PC-9 (cell line): Measurements from ENCODE around the gene S100A14. TPM values are rescaled to one million over a fixed set of nuclear protein-coding genes. Genes with fewer than 3 reads are reported as not detected.
A peak's percentile ranks its signal among the peaks of the same experiment; 100 is the strongest.
"Not testable (repeated sequence)": the region's sequence is repeated elsewhere in the genome, so short reads cannot be mapped to it uniquely, and the experiment has no call there.

Source experiments
- BruUV-seq: library from RNA; stranded (reverse); fragments of 400-500 nt; replicated peaks from 2 replicates; lab custom pipeline; 2021; lab: Mats Ljungman, UMichigan
- CTCF ChIA-PET: fragments of 300-600 bp; sonication (Branson Sonifier 250); formaldehyde crosslinking; loops from one replicate; lab custom pipeline; 2022; ENCODE audit warnings: antibody characterized with exemption; lab: Charles Lee
- POLR2A ChIA-PET: fragments of 300-600 bp; sonication (Branson Sonifier 250); formaldehyde crosslinking; loops from one replicate; lab custom pipeline; 2022; ENCODE audit warnings: antibody characterized with exemption; ENCODE audit not compliant: unreplicated experiment; lab: Charles Lee
- DNase-seq, 2 experiments: peaks; one replicate each; pipeline versions ENCODE4 v3.0.0 to v3.0.0-alpha.2; 2015 to 2022; ENCODE audit warnings: mixed read lengths in 1 of 2
- H2AFZ ChIP-seq: fragments of 200-600 bp; sonication (generic); 2 replicates; pipeline ENCODE4 v1.8.1; 2017; ENCODE audit warnings: antibody characterized with exemption
- H3F3A ChIP-seq: fragments of 200-600 bp; sonication (generic); 2 replicates; pipeline ENCODE4 v1.8.1; 2017; ENCODE audit warnings: antibody characterized with exemption, mild to moderate bottlenecking, low read depth; ENCODE audit not compliant: insufficient read depth
- H3K27ac ChIP-seq: fragments of 200-600 bp; sonication (generic); 2 replicates; pipeline ENCODE4 v1.6.1; 2016; ENCODE audit warnings: mixed run types
- H3K27me3 ChIP-seq: fragments of 200-600 bp; sonication (generic); 2 replicates; pipeline ENCODE4 v1.6.1; 2016; ENCODE audit warnings: low read depth, mixed run types; ENCODE audit not compliant: insufficient read depth
- H3K36me3 ChIP-seq: fragments of 200-600 bp; sonication (generic); 2 replicates; pipeline ENCODE4 v1.6.1; 2016; ENCODE audit warnings: low read depth, mixed run types
- H3K4me1 ChIP-seq: fragments of 200-600 bp; sonication (generic); replicated peaks from 2 replicates; pipeline ENCODE4 v1.6.1; 2016; ENCODE audit warnings: mixed run types; ENCODE audit not compliant: insufficient read depth
- H3K4me2 ChIP-seq: fragments of 200-600 bp; sonication (generic); 2 replicates; pipeline ENCODE4 v1.6.1; 2017; ENCODE audit warnings: mixed run types
- H3K4me3 ChIP-seq: fragments of 200-600 bp; sonication (generic); 2 replicates; pipeline ENCODE4 v1.6.1; 2016; ENCODE audit warnings: mixed run types
- H3K79me2 ChIP-seq: fragments of 200-600 bp; sonication (generic); 2 replicates; pipeline ENCODE4 v1.6.1; 2017; ENCODE audit warnings: low read depth, mixed run types
- H3K9me2 ChIP-seq: fragments of 200-600 bp; sonication (generic); 2 replicates; pipeline ENCODE4 v1.8.1; 2017; ENCODE audit warnings: mild to moderate bottlenecking; ENCODE audit not compliant: insufficient read depth
- H3K9me3 ChIP-seq: fragments of 200-600 bp; sonication (generic); 2 replicates; pipeline ENCODE4 v1.8.1; 2016; ENCODE audit warnings: low read depth; ENCODE audit not compliant: insufficient read depth
- H4K20me1 ChIP-seq: fragments of 200-600 bp; sonication (generic); 2 replicates; pipeline ENCODE4 v1.8.1; 2017; ENCODE audit not compliant: insufficient read depth
- CTCF ChIP-seq: fragments of 200-600 bp; sonication (generic); conservative IDR thresholded peaks from 2 replicates; pipeline ENCODE4 v1.6.1; 2017; ENCODE audit warnings: mixed run types, antibody characterized with exemption, mild to moderate bottlenecking, moderate library complexity
- EZH2 ChIP-seq: fragments of 200-600 bp; sonication (generic); IDR thresholded peaks from 2 replicates; pipeline ENCODE4 v1.8.0; 2017; ENCODE audit warnings: antibody characterized with exemption, low read depth
- intact Hi-C: fragments of 100-400 bp; cut with micrococcal nuclease; formaldehyde crosslinking; loops from one replicate; pipeline ENCODE4 v1.10.0; 2022; ENCODE audit not compliant: unreplicated experiment
- total RNA-seq: library from RNA; stranded (reverse); gene quantifications from 2 replicates; pipeline ENCODE4 v1.2.3, GENCODE V29; 2021

The S100A14 gene
- total RNA-seq, 1 experiment from 2014 or later = 411 TPM

- Histone ChIP-seq H3K4me2 (no peak overlapping the region), H3K79me2 (no peaks in the 10 kb centered on the region), H3K9me3 (no peaks in the 10 kb centered on the region), H3K27me3 (no peaks in the 10 kb centered on the region), H3K4me1 (peaks cover 16% of the 10 kb centered on the region), H3K36me3 (no peaks in the 10 kb centered on the region), H3K9me2 (no peaks in the 10 kb centered on the region), H4K20me1 (no peaks in the 10 kb centered on the region), H3F3A (peaks cover 18% of the 10 kb centered on the region; the same call in 1 of the 2 replicates), H2AFZ (no peak overlapping the region), H3K27ac (no peak overlapping the region), H3K4me3 (no peak overlapping the region)
- no peak for DNase-seq
- BruUV-seq = no TSS peak
- intact Hi-C loops = no loop called here
- ChIA-PET POLR2A (interaction anchor here (0.6 to 0.8 kb wide), 2 partner anchors 10 to 346 kb away, joined by 4 to 12 read pairs; partner anchors contain the start of gene GATAD2B), CTCF (interaction anchor here (1.2 kb wide), 1 partner anchor 50 kb away, joined by 11 read pairs; the partner anchor contains the start of gene S100A13)
- TF ChIP-seq EZH2 (no peak), CTCF (no peak)
Observed at GRCh38 chr1:153577138-153577537, 39.0 kb downstream of the S100A14 start.

GRCh38 chr1:153575497-153575896 is 40.6 kb downstream of the S100A14 start:
- Histone ChIP-seq H3F3A (peaks cover 18% of the 10 kb centered on the region; the same call in 1 of the 2 replicates), H3K4me1 (peaks cover 16% of the 10 kb centered on the region)
- POLR2A ChIA-PET, H2AFZ ChIP-seq, H3K9me3 ChIP-seq, H4K20me1 ChIP-seq, H3K36me3 ChIP-seq, H3K27ac ChIP-seq, DNase-seq, H3K4me2 ChIP-seq, BruUV-seq, CTCF ChIA-PET, H3K79me2 ChIP-seq, H3K4me3 ChIP-seq, H3K27me3 ChIP-seq, intact Hi-C loops, H3K9me2 ChIP-seq: not testable (repeated sequence)

- CTCF ChIA-PET, H3K27ac ChIP-seq, H3K9me3 ChIP-seq, H3K27me3 ChIP-seq, H3K9me2 ChIP-seq, BruUV-seq, H3K36me3 ChIP-seq, DNase-seq, H3K4me2 ChIP-seq, H3K79me2 ChIP-seq, H2AFZ ChIP-seq, H4K20me1 ChIP-seq, intact Hi-C loops, H3K4me3 ChIP-seq, POLR2A ChIA-PET: not testable (repeated sequence)
- Histone ChIP-seq H3F3A (peaks cover 18% of the 10 kb centered on the region; the same call in 1 of the 2 replicates), H3K4me1 (peaks cover 16% of the 10 kb centered on the region)
Observed at GRCh38 chr1:153575081-153575491, 41.0 kb downstream of the S100A14 start.

DNA sequence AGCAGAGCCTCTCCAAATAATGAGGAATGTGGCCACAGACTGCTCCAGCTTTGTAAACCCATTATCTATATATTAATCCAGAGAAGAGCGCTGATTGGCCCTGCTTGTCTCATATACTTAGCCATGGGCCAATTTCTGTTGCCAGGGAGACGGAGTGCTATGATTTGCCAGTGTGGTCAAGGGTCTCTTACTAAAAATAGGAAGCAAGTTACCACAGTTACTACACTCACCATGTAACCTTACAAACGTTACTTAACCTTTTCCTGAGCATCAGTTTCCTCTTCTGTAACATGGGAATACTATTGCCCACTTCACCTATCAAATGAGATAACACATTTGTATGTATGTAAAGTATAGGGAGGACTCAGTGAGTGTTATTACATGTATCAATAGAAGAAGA is 42.8 kb downstream of the S100A14 start:
- no peak for TF ChIP-seq EZH2
- no peak for TF ChIP-seq CTCF
- no peaks in the 10 kb centered on the region for H3K79me2 ChIP-seq
- DNase-seq = no peak
- H3K9me2 ChIP-seq = no peaks in the 10 kb centered on the region
- peaks cover 19% of the 10 kb centered on the region for H3F3A ChIP-seq
- no peaks in the 10 kb centered on the region for H3K36me3 ChIP-seq
- intact Hi-C loops = loop anchor here (5.0 kb wide), 1 partner anchor 84 kb away; the partner anchor contains the start of gene SNAPIN
- no peaks in the 10 kb centered on the region for H3K9me3 ChIP-seq
- H2AFZ ChIP-seq = no peak overlapping the region
- peaks cover 21% of the 10 kb centered on the region for H3K4me1 ChIP-seq
- POLR2A ChIA-PET = no interaction called here
- peak overlapping the region; percentile 75 for H3K27ac ChIP-seq
- H4K20me1 ChIP-seq = no peaks in the 10 kb centered on the region
- no peaks in the 10 kb centered on the region for H3K27me3 ChIP-seq
- BruUV-seq = no TSS peak
- no peak overlapping the region for H3K4me3 ChIP-seq
- CTCF ChIA-PET = interaction anchor here (1.0 to 1.9 kb wide), 5 partner anchors 35 to 57 kb away, joined by 3 to 13 read pairs (median 7); partner anchors contain the start of genes S100A13 and S100A16
- H3K4me2 ChIP-seq = peak overlapping the region; percentile 32
